COLO829 (cell line): ENCODE measurements around the gene CNPY1.

ENCODE experiments used
- DNase-seq: peaks from one replicate; pipeline ENCODE4 v3.0.0; 2012; ENCODE audit warnings: low spot score

Gene CNPY1

GRCh38 chr7:155558961-155559360 is 12.6 kb upstream of the CNPY1 start:
- no peak for DNase-seq

GRCh38 chr7:155558351-155558750 is 12.0 kb upstream of the CNPY1 start:
- DNase-seq, result no peak

DNA sequence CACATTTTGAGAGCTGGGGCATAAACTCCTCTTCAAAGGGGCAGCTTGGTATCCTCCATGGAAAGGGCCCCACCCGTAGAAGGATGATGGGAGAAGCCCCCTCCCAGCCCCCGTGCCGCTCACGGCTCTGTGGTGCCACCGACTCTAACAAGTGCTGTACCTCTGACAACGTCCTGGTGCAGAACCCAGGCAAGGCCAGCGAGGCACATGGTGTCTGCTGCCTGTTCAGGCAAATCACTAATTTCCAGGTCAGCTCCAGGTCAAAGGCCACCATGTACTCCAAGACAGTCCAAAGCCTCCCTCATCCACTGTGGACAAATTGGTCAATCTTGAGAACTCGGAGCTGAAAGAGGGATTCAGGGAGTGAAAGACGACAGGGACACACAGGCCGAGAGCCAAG is 11.4 kb upstream of the CNPY1 start:
- DNase-seq, result no peak

- no peak for DNase-seq
Observed at GRCh38 chr7:155556763-155557162, 10.4 kb upstream of the CNPY1 start.

- no peak for DNase-seq
Observed at GRCh38 chr7:155555116-155555695, 8.8 kb upstream of the CNPY1 start.

DNA sequence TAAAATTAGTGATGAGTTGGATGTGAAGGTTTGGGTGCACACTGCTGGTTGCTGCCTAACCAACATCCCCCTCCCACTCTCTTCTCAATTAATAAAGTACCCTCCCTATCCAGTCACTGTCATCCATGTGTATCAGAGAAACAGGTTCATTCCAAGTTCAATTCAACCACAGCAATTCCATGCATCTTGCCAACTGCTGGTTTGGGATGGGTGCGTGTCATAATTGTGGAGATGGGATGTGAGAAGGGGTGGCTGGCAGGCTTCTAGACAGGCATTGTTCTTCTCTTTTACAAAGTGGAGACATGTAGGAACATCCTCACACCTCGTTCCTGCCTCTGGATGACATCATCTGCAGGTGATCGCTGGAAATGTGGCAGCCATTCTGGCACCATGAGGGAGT is 7.5 kb upstream of the CNPY1 start:
- DNase-seq, result no peak

DNA sequence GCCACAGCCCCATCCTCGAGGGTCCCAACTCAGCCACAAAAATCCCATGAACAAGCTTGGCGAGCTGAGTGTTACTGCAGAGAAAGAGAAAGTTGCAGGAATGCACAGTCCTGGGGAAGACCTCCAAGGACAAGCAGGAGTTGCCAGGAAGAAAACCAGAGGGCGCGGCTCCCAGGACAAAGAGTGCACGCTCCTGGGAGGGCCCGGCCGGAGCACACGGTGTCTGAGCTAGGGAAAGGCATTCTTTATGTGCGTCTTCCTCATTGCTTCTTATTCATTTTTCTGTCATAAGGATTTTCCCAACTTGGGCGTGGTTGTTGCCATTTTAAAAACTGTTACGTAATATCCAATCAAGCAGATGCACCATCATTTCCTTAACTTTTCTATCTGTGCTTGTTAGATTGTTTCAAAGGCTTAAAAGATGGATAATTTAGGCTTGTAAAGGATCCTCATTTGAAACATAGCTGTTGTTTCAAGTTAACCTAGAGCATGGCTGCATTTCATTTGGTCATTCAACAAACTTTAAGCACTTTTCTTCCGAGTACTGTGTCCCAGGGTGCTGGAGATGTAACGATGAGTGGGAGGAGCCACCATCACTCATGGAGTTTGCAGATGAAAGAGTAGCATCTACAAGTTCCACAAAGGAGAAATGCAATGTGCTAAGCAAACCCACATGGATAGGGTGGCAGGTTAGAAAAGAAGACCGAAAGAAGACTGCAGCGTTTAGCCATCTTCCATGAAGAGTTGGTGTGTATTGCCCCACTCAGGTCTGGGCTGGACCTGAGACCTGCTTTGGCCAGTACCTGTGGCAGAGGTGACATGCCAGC is 5.6 kb upstream of the CNPY1 start:
- DNase-seq, result no peak

- DNase-seq, result no peak
Observed at GRCh38 chr7:155550916-155551315, 4.6 kb upstream of the CNPY1 start.

- DNase-seq, result no peak
Observed at GRCh38 chr7:155549226-155549625, 2.9 kb upstream of the CNPY1 start.

DNA sequence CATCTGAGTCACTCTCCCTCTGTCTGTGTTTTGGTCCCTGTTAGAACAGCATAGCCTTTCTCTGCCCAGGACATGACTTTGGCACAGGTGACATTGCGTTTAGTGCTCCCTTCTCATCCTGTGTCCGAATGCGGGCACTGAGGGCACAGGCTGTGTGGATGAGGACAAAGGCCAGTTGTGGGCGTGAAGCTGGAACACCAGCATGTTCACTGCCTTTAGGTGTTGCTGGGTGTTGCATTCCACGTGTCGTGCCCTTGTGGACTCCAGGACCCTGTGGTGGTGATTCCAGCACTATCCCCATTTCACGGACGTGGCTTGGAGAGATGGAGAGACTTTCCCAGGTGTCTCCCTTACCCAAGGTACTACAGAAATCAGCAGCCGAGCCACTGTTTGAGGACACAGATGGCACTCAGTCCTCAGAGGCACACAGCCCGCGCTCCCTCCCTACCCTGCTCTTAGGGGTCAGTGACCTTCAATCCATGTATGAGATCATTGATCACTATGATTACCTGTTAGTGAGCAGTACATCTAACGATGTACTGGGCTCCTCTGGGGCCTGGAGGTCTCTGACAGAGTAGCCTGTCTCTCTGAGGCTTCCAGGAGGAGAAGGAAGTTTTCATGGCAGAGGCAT is 917 bp upstream of the CNPY1 start:
- no peak for DNase-seq

- no peak for DNase-seq
Observed at GRCh38 chr7:155545348-155545747, 1.0 kb downstream of the CNPY1 start.

- DNase-seq, result no peak
Observed at GRCh38 chr7:155544485-155544884, 1.9 kb downstream of the CNPY1 start.

GRCh38 chr7:155543926-155544325 is 2.4 kb downstream of the CNPY1 start:
- no peak for DNase-seq

DNA sequence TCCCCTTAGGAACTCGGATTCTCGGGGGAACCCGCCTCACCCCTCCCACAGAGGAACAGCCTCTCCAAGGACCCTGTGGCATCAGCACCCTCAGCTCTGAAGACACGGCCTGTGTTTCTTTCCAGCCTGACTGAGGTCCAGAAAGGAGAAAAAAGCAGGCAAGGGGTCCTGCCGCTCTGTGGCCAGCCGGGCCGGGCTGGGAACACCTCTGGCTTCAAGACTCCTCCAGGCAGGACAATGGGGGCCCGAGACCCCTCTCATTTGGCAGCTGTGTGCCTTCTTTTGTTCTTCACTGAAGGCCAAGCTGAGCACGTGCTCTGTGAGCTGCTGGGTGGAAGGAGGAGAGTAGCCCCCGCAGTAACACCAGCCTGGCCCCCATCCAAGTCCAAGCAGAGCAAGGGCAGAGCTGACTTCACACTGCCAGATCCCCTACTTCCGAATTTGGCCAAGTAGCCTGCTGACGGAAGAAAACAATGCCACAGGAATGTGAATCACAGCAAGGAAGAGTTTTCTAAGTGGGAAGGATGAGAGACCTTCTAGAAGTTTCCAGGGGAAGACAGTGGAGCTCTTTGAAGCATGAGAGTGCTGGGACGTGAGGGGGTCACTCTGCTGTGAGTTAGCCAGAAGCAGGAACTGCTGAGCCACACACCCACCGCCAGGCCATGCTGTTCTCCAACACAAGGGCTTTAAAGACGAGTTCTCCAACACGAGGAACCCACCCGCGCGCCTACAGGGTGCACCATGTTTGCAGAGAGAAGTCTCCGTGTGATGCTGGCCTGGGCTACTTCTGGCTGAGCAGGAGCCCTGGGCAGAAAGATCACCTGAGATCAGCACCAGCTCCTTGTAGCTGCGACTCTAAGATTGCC is 3.1 kb downstream of the CNPY1 start:
- DNase-seq, result no peak

DNA sequence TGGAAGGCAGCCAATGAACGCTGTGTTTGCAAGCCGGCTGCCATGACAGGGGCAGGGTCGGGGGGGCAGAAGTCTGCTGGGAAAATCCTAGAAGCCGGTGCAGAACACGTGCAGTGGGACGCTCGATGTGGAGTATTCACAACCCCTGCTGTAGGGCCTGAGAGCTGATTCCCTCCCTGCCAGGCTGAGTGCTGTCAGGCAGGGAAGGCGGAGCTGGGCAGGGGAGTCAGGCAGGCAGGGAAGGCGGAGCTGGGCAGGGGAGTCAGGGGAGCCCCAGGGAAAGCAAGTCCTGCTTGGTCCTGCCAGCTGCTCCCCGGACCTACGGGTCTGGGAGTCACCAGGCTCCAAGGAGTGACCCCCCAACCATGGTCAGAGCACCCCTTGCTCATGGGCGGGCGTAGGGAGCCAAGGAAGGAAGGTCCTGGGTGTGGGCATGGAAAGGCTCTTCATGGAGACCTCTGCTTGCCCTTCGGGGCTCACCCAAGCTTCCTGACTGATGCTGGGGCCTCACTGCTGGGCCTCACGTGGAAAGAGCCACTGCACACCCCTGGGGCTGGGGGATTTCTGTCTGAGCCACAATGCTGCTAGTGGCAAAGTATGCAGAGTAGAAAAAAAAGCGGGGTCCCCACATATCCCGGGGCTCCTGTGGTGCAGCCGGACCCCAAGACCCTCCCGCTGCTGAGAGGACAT is 4.2 kb downstream of the CNPY1 start:
- DNase-seq, result no peak

GRCh38 chr7:155540553-155540952 is 5.8 kb downstream of the CNPY1 start:
- DNase-seq, result no peak

- no peak for DNase-seq
Observed at GRCh38 chr7:155538293-155538692, 8.1 kb downstream of the CNPY1 start.

DNA sequence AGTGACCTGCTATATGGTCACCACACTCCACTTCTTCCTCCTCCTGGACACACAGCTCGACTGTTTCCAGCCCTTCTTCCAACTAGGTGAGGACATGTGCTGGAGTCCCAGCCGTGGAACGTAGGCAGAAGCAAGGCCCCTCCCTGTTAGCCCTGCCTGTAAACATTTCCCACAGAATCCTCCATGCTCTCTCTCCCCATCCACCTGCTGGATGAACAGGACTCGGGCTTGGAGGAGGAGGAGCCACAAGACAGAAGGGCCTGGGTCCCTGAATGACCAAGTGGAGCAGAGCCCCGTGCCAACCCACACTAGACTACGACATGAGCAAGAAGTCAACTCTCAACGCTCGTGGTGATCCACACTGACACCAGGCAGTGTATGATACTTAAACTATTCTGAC is 9.9 kb downstream of the CNPY1 start:
- no peak for DNase-seq

- no peak for DNase-seq
Observed at GRCh38 chr7:155534691-155535090, 11.7 kb downstream of the CNPY1 start.

DNA sequence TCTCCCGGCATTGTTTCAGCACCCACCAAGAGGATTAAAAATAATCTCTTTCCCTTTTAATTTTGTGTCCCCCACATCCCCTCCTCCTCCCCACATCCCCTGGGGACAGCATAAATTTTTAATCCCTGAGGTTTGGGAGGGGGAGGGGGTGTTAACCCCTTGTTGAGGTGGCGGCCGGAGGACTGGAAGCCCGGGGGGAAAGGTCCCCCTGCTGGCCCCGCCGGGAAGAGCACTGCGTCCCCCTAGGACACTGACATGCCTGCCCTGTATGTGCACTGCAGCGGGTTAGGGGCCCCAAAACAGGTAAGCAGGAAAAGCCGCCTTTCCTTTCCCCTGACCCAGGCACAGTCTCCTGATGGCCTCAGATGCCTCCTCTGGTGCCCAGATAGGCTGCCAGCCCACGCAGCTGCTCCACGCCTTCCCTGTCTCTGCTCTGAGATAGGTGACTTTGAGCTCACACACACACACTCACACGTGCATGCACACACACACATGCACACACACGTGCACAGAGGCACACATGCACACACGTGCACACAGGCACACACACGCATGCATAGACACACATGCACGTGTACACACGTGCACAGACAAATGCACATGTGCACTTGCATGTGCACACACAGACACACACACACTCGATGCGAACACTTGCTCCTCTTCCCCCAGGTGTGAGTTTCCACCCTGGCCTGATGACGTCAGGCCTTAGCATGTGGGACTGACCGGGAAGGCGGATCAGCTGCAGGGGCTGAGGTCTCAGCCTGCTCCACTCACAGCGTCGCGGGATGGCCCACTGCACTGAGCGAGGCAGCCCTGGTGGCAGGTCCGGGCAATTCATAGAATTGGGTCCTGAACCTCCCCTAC is 12.3 kb downstream of the CNPY1 start:
- no peak for DNase-seq
